ENCODE data around the gene PSMD8.

DNA sequence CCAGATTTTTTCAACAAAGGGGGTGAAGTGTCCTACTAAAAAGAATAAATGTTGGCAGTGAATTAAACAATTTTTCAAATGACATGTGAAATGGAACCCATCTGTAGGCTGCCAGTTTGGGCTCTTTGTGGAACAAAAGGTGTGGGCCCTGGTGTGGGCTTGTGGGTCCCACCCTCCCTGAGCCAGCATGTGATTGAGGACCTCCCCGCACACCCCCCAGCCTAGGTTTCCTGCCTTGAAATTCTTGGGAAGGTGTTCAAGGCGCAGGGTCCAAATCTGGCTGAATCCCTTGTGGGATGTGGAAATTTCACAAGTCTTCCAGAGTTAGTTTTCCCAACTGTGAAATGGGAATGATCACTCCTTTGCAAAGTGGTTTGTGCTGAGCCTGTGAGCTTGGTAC lies 9.4 kb downstream of the PSMD8 start:
- TF ChIP-seq SIRT6 (IDR thresholded peaks at IDR 0.05; ENCODE audit: low read length), result no peak
- no peak for TF ChIP-seq ASH2L (IDR thresholded peaks at IDR 0.05; ENCODE audit: low read length)
- no peak for TF ChIP-seq EZH2 (IDR thresholded peaks at IDR 0.05; ENCODE audit: low read depth, low read length, severe bottlenecking)
- no peak for TF ChIP-seq ZNF274 (IDR thresholded peaks at IDR 0.05; ENCODE audit: borderline replicate concordance, extremely low read depth, low read length)
- TF ChIP-seq YY1 (IDR thresholded peaks at IDR 0.05; ENCODE audit: low read depth, low read length), result no peak
- no peak for TF ChIP-seq RFX5 (IDR thresholded peaks at IDR 0.05; ENCODE audit: borderline replicate concordance, low read depth, low read length)
- TF ChIP-seq, protein P1, sequence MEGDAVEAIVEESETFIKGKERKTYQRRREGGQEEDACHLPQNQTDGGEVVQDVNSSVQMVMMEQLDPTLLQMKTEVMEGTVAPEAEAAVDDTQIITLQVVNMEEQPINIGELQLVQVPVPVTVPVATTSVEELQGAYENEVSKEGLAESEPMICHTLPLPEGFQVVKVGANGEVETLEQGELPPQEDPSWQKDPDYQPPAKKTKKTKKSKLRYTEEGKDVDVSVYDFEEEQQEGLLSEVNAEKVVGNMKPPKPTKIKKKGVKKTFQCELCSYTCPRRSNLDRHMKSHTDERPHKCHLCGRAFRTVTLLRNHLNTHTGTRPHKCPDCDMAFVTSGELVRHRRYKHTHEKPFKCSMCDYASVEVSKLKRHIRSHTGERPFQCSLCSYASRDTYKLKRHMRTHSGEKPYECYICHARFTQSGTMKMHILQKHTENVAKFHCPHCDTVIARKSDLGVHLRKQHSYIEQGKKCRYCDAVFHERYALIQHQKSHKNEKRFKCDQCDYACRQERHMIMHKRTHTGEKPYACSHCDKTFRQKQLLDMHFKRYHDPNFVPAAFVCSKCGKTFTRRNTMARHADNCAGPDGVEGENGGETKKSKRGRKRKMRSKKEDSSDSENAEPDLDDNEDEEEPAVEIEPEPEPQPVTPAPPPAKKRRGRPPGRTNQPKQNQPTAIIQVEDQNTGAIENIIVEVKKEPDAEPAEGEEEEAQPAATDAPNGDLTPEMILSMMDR (IDR thresholded peaks at IDR 0.05; ENCODE audit: control extremely low read depth in 1 of 3, insufficient read depth in 1 of 3, low read depth in 1 of 3, low read length in 3 of 3), result no peak
- TF ChIP-seq CEBPB (IDR thresholded peaks at IDR 0.05; ENCODE audit: low read depth, low read length), result no peak
- TF ChIP-seq HDAC6 (IDR thresholded peaks at IDR 0.05; ENCODE audit: low read depth, low read length), result no peak
- no peak for TF ChIP-seq EP300 (IDR thresholded peaks at IDR 0.05; ENCODE audit: borderline replicate concordance in 1 of 2, low read depth in 2 of 2, low read length in 2 of 2)
- TF ChIP-seq POLR2AphosphoS5 (IDR thresholded peaks at IDR 0.05; ENCODE audit: low read depth, low read length), result no peak

Measured in H1 (cell line).